GM12873 (cell line): Measurements from ENCODE around the gene SNAPC5.

Source experiments
- TF ChIP-seq, protein P1 (sequence below): IDR thresholded peaks from 2 replicates; pipeline ENCODE4 v1.5.1; 2012; ENCODE audit warnings: low read depth, mild to moderate bottlenecking, moderate library complexity, low read length, control low read depth; ENCODE audit not compliant: insufficient read depth; ENCODE audit errors: missing control alignments

The SNAPC5 gene

DNA sequence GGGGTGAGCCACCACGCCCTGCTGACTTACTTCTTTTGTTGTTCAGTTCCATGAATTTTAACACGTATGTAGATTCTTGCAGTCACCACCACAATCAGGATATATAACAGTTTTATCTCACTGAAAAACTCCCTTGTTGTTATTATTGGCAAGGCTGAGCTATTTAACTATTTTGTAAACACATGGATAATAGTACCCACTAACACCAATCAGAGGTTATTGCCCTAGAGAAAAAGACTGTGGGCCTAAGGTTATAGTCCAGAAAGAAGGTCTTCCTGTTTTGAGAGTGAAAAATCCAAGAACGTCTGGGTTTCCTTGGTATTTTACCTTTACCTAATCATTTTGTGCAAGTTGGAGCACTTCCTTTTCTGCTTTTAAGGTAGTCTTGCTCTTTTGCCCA lies 17.0 kb upstream of the SNAPC5 start:
- TF ChIP-seq, protein P1, sequence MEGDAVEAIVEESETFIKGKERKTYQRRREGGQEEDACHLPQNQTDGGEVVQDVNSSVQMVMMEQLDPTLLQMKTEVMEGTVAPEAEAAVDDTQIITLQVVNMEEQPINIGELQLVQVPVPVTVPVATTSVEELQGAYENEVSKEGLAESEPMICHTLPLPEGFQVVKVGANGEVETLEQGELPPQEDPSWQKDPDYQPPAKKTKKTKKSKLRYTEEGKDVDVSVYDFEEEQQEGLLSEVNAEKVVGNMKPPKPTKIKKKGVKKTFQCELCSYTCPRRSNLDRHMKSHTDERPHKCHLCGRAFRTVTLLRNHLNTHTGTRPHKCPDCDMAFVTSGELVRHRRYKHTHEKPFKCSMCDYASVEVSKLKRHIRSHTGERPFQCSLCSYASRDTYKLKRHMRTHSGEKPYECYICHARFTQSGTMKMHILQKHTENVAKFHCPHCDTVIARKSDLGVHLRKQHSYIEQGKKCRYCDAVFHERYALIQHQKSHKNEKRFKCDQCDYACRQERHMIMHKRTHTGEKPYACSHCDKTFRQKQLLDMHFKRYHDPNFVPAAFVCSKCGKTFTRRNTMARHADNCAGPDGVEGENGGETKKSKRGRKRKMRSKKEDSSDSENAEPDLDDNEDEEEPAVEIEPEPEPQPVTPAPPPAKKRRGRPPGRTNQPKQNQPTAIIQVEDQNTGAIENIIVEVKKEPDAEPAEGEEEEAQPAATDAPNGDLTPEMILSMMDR, result no peak

DNA sequence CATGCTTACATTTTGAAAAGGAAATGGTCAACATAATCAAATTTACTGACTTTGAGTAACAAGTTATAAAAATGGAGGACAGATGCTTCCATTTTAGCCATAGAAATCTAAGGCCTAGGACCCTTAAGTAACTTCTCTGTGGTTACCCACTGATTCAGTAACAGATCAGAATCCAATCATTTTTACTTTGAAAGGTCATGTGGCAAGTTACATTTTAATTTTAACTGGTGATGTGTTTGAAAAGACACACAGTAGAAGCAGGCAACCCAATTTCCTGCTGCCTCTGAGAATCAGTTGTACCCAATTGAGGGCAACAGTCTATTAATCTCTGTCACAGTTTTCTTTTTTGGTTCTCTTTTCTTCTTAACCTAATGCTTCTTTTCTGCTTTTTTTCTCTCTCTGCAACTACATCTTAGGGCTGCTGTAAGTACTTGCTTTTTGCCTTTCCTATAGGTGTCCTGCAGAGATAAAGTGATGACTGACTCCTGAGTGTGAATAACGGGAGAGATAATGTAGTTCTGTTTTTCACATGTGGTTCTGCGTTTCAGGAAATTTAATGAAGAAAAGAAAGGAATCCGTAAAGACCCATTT lies 10.8 kb upstream of the SNAPC5 start:
- TF ChIP-seq, protein P1, result no peak

GRCh38 chr15:66505818-66506217 lies 8.3 kb upstream of the SNAPC5 start:
- TF ChIP-seq, protein P1, result no peak

DNA sequence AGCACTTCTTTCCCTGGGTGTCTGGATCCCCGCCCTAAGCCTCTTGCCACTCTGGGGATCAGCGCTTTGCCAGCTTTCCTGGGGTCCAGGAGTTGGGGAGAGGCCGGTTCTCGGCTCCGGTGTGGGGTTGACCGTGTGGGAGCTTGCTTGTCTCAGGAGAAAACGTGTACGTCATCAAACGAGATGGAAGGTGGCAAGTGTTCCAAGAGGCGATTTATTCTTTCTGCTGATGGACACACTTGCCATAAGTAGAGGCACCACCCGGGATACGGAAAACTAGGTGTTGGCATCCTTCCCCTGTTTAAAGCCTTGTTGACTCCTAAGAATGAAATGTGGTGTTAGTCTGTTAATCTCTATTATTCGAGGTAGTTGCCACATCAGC lies 7.9 kb upstream of the SNAPC5 start:
- TF ChIP-seq, protein P1, result no peak

GRCh38 chr15:66504563-66505429 lies 7.2 kb upstream of the SNAPC5 start, which contains the start of the genes RPL4 and ZWILCH:
Gene RPL4, minus strand, starts transcription at chr15:66504855. Its CDS starts 65 bp downstream, at chr15:66504790.
Gene ZWILCH, plus strand, starts transcription at chr15:66505326. Its CDS starts 13 bp downstream, at chr15:66505339.
- TF ChIP-seq, protein P1, result no peak

- TF ChIP-seq, protein P1, result no peak
Measured at GRCh38 chr15:66503780-66504562, 6.4 kb upstream of the SNAPC5 start.

GRCh38 chr15:66502491-66502890 lies 4.9 kb upstream of the SNAPC5 start:
- TF ChIP-seq, protein P1, result no peak
